Measurements from ENCODE around the gene LIPH.
"Not testable (repeated sequence)": the region's sequence is repeated elsewhere in the genome, so short reads cannot be mapped to it uniquely, and the experiment has no call there.

The LIPH gene

GRCh38 chr3:185552358-185552877 lies at the start of gene LIPH:
TSS of gene LIPH (minus strand) at chr3:185552588. CDS start at chr3:185552471, 117 bp downstream.
- DNase-seq: peak; percentile 48 to 64 (median 49)

DNA sequence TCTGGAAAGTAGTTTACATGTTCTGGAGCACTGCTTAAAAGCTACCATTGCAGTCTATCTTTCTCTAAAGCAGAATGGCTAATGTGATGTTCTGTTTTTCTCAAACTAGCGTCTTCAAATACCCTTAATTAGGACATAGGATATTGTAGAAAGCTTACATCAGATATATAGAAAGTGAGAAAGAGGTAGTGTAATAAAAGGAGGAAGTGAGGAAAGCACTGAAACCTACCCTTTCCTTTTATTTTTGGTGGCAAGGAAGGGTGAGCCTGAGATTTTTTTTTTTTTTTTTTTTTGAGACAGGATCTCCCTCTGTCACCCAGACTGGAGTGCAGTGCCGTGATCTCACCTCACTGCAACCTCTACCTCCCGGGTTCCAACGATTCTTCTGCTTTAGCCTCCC lies 43.1 kb upstream of the LIPH start:
- peak; percentile 55 to 85 (median 74) for DNase-seq

- no peak for DNase-seq
Measured at GRCh38 chr3:185594073-185594472, 41.7 kb upstream of the LIPH start.

DNA sequence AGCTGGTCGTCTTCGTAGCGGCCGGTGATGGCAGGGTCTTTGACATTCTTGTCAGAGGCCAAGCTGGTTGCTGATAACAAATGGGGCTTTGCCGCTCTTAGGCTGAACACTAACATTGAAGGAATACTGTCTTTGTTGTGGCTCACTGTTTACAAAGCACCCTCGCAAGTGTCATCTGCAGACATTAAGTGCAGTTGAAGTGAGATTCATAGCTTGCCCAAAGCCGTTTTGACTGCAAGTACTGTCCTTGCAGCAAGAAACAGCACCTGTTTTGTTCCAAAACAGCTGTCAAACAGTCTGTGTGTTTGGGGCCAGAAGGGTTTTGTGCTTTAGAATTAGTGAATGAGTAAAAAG lies 34.3 kb upstream of the LIPH start:
- DNase-seq: no peak

DNA sequence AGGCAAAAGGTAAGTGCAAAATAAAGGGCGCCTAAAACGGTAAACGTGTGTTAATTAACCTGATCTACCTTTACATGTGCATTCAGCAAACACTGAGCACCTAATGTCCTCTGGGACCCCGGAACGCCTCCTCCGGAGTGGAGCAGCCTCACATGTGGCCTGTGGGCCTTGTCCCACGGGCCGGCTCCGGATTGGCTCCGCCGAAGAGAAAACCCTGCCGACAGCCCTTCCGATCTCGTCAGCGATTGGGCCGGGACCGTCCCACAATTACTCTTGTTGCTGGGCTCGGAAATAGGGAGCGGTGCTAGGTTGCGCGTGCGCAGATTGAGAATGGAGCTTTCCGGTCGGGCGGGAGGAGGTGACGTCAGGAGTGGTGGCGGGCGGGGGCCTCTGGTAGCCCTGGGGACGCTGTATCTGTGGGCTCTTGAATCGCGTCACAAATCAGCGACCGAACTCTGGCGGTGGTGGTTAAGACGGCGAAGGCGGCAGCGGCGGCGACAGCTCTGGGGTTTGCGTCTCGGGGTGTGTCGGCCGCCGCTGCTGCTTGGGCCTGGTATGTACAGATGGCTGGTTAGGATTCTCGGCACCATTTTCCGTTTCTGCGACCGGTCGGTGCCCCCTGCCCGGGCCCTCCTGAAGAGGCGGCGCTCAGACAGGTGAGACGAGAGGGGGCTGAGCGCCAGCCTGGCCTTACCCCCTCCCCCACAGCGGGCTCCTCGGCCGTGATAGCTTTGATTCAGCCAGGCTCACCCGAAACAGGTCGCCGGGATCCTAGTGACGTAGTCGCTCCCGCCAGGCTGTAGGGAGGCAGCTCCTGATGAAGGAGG lies 33.7 kb upstream of the LIPH start, which contains the start of gene SENP2:
TSS of gene SENP2 (plus strand) at position 437 of the 827 bp plus-strand sequence. CDS start at position 556, 119 bp downstream.
- DNase-seq: peak; percentile 99 to 100 (median 100)

DNA sequence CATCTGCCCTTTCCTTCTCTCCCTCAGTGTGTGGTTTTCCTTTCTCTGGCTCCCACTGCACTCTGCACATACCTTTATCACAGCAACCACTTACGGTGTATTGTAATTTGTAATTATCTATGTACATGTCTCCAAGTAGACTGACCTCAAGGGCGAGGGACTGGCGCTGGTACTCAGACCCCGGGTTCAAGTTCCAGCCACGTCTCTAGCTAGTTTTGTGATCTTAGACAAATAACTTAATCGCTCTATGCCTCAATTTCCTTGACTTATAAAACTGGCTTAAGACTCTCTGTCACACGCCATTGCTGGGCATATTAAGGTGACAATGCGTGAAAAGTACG lies 33.1 kb upstream of the LIPH start:
- no peak for DNase-seq

DNA sequence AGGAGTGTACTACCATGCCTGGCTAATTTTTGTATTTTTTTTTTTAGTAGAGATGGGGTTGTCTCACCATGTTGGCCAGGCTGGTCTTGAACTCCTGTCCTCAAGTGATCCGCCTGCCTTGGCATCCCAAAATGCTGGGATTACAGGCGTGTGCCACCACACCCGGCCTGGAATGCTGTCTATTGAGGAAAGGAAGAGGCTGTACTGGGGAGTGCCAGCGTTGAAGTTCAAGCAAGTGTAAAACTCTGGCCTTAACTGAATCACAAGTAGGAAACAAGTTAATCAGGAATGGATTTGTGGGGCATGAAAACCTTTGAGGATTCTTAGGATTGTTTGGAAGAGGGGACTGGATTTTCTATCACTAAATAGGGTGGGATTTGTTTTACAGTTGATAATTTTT lies 32.3 kb upstream of the LIPH start:
- DNase-seq: no peak

DNA sequence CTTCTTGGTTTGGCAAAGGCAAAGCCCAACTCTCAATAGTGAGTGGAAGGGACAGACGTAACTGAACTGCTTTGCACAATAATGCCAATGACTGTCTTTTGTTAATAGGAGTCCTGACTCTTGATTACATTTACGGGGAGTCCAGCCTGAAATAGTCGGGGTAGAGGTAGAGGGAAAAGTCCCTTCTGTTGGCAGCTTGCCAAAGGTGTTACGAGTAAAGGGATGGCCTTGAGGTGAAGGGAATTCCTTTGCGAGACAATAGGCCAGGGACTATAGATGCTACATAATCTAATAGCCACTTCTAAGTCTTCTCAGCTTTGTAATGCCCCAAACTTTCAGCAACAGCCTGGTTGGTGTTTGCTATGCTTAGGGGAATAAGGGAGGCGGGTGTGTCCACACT lies 31.5 kb upstream of the LIPH start:
- no peak for DNase-seq

DNA sequence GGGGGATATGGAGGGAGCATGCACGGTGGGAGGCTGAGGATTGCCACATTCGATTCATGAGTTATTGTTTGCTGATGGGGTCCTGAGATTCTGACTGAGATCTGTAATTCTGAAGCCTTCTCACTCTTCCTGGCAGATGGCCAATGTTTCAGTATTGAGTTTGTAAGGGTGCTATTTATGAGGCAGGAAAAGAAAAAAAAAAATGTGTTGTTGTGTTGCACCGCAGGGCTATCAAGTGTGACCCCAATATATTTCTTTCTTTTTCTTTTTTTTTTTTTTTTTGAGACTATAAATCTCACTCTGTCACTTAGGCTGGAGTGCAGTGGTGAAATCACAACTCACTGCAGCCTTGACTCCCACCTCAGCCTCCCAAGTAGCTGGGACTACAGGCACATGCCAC lies 30.5 kb upstream of the LIPH start:
- no peak for DNase-seq

DNA sequence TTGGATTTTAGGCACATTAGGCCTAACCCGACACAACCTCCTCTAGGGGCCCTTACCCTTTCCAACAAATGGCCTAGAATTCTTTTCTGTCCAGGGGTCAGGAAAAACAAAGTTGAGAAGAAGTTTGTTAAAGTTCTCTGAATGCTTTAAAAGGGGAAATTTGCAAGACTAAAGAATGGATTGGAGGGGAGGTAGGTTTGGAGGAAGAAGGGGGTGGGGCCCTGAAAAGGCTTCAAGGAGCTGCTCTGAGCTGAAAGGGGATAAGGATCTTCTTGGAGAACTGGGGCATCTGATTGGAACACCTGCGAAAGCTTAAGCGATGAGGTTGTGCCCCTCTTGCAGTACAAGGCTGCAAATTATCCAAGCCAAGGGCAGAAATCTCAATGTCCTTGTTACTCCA lies 29.8 kb upstream of the LIPH start:
- no peak for DNase-seq

- peak; percentile 65 to 74 (median 67) for DNase-seq
Measured at GRCh38 chr3:185575108-185575869, 22.9 kb upstream of the LIPH start.

GRCh38 chr3:185572183-185572582 lies 19.8 kb upstream of the LIPH start:
- DNase-seq: no peak

DNA sequence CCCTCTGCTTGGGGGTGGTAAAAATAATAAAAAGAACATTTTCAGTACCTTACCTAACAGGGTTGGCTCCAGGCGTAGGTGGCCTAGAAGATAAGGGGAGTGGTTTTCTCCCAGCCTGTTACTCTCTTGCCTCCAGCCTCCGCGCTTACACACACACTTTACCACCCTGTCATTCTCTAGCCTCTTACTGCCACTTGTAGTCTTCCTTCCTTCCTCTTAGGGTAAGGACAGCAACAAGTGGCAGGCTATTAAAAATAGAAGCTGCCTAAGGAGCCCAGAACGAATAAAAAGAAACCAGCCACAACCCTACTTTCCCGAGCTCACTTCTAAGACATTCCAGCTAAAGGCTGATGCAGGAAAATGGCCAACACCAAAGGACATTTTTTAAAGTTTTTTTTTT lies 9.6 kb upstream of the LIPH start:
- peak in 1 of 3 donors; percentile 16 for DNase-seq

DNA sequence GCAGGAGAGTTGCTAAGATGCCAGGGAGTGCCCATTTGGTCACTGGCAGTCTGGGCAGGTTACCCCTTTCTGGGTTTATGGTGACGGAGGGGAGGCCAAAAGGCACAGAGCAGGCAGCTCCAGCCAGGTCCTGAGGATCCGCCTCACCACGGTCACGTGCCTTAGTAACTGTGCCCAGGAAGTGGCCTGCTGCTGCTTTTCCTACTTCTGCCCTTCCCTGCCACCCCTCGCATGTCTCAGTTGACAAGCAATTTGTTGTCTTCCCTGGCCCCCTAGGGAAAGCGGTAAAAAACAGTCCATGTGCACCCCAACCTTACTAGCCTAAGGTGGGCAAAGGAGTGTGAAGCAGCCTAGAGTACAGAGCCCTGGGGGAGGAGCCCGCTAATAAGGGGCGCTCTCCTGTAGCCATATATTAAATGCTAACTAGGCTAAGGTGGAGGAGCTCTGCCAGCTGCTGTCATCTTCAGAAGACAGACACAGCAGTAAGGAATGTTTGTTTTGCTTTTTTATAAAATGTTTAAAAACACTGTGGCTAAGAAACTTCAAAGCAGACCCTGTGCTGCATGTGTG lies 9.1 kb upstream of the LIPH start:
- DNase-seq: peak in 2 of 3 donors; percentile 24 to 34

GRCh38 chr3:185560676-185561075 lies 8.3 kb upstream of the LIPH start:
- DNase-seq: peak in 1 of 3 donors; percentile 24

DNA sequence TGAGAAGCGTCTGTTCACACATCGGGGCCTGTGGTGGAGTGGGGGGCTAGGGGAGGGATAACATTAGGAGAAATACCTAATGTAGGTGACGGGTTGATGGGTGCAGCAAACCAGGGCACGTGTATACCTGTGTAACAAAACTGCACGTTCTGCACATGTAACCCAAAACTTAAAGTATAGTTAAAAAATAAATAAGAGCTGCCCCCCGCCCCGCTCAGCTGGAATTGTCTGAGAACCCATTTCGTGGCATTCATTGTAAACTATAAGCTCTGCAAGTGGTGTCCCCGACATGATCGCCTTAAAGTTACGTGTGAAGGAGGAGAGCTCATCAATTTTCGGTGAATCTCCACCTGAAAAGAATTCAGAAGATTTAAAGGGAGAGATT lies 7.3 kb upstream of the LIPH start:
- DNase-seq: no peak

GRCh38 chr3:185558395-185558794 lies 6.0 kb upstream of the LIPH start:
- DNase-seq: no peak

DNA sequence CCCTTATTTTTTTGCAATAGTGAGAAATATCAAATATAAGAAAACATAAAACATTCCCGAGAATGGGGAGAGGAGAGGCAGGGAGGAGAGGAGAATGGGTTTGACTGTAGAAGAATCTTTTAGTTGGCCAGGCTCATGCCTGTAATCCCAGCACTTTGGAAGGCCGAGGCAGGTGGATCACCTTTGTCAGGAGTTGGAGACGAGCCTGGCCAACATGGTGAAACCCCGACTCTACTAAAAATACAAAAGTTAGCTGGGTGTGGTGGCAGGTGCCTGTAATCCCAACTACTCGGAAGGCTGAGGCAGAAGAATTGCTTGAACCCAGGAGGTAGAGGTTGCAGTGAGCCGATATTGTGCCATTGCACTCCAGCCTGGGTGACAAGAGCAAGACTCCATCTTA lies 4.3 kb upstream of the LIPH start:
- DNase-seq: not testable (repeated sequence)

GRCh38 chr3:185555860-185556347 lies 3.5 kb upstream of the LIPH start:
- no peak for DNase-seq

- no peak for DNase-seq
Measured at GRCh38 chr3:185555101-185555501, 2.7 kb upstream of the LIPH start.

DNA sequence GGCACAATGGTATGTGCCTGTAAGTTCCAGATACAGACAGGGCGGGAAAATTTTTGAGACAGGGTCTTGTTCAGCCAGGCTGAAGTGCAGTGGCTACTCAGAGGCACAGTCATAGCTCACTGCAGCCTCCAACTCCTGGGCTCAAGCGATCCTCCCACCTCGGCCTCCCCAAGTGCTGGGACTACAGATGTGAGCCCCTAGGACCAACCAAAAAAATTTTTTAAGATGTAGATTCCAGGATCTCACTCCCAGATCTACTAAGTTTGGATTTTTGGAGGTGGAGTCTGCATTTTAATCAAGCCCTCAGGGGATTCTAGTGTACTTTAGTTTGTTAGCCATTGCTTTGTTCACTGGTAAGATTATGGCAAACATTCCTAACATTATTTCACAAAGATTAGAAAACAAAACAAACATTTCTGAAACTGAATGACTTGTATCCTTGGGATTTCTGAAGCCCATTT lies 2.7 kb downstream of the LIPH start:
- DNase-seq: no peak

GRCh38 chr3:185549122-185549521 lies 3.3 kb downstream of the LIPH start:
- DNase-seq: peak in 1 of 3 donors; percentile 17

DNA sequence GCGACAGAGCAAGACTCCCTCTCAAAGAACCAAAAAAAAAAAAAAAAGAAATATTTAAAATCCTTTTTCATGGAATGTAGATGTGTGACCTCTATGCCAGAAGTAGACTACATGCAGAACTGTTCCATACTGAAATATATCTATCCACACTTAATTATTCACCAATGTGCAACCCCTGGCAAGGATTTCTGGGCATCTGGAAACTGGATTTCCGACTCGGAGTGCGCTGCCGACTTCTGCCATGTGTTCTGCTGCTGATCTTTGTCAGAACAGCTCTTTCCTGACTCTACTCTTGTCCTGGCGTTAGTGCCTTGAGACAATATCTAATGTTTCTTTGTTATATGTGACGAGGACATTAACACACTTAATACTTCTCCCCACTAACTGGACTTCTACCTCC lies 11.7 kb downstream of the LIPH start:
- DNase-seq: no peak
